Activated CD8-positive, alpha-beta memory T cell treated with anti-CD3 and anti-CD28 coated beads, Interleukin-2, amount 50 U/mL, for 24 hours (primary cell): ENCODE results near the gene CLEC2A.
"Not testable (repeated sequence)": the region's sequence is repeated elsewhere in the genome, so short reads cannot be mapped to it uniquely, and the experiment has no call there.

ENCODE experiments used
- DNase-seq: peaks from one replicate; pipeline ENCODE4 v3.0.0-alpha.2; 2020; ENCODE audit errors: extremely low read depth

The CLEC2A gene

GRCh38 chr12:9932270-9932669 is at the start of gene CLEC2A:
CLEC2A (minus strand) TSS chr12:9932370; CDS start chr12:9932329, 41 bp downstream.
- no peak for DNase-seq

- DNase-seq: no peak
Measured at GRCh38 chr12:9980126-9980525, 48.0 kb upstream of the CLEC2A start.

- DNase-seq: no peak
Measured at GRCh38 chr12:9977916-9978315, 45.7 kb upstream of the CLEC2A start.

DNA sequence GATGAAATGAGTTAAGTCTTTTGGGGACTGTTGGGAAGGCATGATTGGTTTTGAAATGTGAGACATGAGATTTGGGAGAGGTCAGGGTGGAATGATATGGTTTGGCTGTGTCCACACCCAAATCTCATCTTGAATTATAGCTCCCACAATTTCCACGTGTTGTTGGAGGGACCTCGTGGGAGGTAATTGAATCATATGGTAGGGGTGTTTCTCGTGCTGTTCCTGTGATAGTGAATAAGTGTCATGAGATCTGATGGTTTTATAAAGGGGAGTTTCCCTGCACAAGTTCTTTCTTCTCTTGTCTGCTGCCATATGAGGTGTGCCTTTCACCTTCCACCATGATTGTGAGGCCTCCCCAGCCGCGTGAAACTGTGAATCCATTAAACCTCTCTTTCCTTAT is 44.5 kb upstream of the CLEC2A start:
- not testable (repeated sequence) for DNase-seq

DNA sequence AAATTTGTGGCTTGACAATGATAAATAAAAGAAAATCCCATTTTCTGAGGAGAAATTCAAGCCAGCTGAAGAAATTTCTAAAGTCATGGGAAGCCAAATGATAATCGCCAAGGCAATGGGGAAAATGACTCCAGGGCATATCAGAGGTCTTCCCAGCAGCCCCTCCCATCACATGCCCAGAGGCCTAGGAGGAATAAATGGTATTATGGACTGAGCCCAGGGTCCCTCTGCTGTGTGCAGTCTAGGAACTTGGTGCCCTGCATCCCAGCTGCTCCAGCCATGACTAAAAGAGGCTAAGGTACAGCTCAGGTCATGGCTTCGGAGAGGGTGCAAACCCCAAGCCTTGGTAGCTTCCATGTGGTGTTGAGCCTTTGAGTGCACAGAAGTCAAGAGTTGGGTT is 43.4 kb upstream of the CLEC2A start:
- no peak for DNase-seq

GRCh38 chr12:9974731-9975130 is 42.6 kb upstream of the CLEC2A start:
- DNase-seq: not testable (repeated sequence)

DNA sequence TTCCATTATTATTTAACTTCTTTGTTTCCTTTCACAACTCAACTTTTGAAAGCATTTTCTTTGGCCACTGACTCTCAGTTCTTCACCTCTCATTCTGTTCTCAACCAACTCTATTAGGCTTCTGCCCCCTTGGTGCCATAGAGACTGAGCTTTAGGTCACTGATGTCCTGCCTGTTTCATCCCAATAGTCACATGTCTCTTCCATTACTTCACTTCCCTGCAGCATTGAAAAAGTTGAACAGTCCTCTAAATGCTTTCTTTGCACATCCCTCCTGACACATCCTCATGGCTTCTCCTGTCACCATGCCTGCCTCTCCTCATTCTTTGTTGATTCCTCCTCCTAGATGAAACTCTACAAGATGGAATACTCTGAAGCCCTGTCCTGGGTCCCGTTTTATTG is 41.8 kb upstream of the CLEC2A start:
- DNase-seq: no peak

DNA sequence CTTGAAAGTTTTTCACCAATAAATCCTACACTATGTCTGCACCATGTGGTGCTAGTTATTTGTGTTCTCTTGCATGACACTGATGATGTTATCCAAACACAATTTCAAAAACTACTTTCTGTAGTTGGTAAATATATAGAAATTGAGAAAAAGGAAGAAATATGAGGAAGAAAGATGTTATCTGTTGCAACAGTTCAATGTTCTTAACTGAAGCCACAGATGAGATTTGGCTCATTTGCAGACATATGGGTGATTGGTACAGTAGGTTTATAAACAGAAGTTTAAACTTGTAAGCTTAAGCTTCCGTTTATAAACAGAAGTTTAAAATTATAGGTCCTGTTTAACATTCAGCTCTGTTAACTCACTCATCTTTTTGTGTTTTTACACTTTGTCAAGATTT is 39.0 kb upstream of the CLEC2A start, which contains the start of gene CLEC12A:
Gene CLEC12A (plus strand): TSS at position 229 of the 400 bp plus-strand sequence. CDS start 188 bp downstream, outside the sequence.
- no peak for DNase-seq

GRCh38 chr12:9969673-9970072 is 37.5 kb upstream of the CLEC2A start:
- no peak for DNase-seq

- no peak for DNase-seq
Measured at GRCh38 chr12:9961901-9962300, 29.7 kb upstream of the CLEC2A start.

DNA sequence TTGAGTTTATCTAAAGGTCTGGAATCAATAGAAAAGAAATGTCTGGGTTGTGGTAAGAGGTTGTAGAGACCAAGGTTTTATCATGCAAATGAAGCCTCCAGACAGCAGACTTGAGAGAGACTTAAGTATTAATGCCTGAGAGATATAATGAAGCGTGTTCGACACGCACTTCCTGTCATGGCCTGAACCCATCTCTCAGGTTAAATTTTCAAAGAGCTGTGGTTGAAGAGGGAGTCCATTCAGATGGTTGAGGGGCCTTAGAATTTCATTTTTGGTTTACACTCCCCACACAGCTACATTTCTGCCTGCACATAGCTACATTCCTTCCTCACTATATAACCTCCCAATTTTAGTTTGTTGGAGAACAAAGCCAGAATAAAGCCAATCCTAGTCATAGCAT is 28.9 kb upstream of the CLEC2A start:
- DNase-seq: no peak

- no peak for DNase-seq
Measured at GRCh38 chr12:9960590-9960989, 28.4 kb upstream of the CLEC2A start.

DNA sequence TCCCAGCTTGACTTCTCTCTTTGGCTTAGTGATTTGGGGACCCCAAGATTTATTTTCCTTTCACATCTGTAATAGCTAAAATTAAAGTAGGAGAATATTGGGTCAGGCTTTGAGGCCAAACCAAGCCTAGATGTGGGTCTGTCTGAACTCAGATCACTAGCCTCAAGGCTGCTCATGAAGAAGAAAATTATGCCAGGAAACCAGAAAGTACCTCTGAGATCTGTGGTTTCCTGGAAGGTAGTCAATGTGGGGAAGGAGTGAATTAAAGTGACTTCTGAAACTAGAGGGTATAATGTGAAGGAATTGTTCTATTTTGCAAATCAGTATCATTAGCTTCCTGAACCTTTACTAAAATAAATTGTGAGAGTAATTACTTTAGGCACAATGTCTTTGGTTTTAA is 25.7 kb upstream of the CLEC2A start:
- no peak for DNase-seq

- not testable (repeated sequence) for DNase-seq
Measured at GRCh38 chr12:9952954-9953729, 21.0 kb upstream of the CLEC2A start.

- peak; percentile 9 for DNase-seq
Measured at GRCh38 chr12:9951026-9951675, 19.0 kb upstream of the CLEC2A start.

DNA sequence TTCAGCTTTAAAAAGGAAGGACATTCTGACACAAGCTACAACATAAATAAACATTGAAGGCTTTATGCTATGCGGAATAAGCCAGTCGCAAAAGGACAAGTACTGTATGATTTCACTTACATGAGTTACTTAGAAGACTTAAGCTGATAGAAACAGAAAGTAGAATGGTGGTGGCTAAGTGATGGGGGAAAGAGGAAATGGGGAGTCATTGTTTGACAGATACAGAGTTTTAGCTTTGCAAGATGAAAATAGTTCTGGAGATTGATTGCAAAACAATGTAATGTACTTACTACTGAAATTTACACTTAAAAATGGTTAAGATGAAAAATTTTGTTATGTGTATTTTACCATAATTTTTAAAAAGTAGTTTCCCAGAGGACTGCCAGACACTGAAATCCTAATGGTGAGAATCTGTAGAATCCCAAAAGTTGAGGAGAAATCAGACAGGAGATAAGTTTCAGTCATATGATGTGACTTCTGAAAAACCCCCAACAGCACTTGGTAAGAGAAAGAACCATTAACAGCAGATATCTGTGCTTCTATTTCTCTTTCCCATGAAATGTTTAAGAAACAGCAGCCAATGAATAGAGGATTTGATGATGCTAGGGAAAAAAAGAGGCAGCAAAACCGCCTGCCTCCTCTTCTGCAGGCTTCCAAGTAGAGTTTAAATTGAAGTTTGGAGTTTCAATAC is 16.6 kb upstream of the CLEC2A start:
- no peak for DNase-seq

- DNase-seq: no peak
Measured at GRCh38 chr12:9947674-9948073, 15.5 kb upstream of the CLEC2A start.

GRCh38 chr12:9944391-9944790 is 12.2 kb upstream of the CLEC2A start:
- no peak for DNase-seq

DNA sequence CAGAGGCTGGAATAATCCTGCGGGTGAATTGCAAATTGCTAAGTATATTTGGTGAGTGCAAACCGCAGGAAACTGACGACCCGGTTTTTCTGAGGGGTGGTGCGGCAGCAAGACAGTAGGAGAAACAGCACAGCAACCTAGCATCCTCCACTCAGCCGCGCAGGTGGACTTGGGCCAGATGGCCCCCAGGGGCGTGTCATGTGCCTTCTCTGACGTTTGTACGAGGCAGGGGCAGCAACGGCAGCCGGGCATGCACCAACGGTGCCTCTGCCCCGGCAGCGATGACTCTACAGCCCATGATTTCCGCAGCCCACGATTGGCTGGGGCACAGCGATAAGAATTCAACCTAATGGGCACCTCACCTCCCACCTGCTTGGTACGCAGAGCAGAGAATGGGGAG is 11.1 kb upstream of the CLEC2A start:
- DNase-seq: no peak

DNA sequence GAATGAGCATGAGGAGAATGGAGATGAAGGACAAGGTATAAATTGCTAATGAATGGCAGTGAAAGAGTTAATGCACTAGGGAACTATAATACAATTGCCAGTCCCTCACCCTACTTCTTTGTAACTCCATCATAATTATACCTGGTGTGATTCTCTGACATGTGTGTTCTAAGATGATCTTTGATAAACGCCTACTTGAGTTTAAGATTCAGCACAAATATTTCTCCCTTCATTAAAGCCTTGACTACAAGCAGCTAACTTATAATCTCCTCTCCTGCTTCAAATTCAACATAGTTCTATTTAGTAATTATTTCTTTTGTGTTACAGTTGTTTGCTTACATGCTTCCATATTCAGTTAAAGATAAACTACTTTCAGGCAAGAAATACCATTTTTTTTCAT is 9.7 kb upstream of the CLEC2A start:
- DNase-seq: no peak

DNA sequence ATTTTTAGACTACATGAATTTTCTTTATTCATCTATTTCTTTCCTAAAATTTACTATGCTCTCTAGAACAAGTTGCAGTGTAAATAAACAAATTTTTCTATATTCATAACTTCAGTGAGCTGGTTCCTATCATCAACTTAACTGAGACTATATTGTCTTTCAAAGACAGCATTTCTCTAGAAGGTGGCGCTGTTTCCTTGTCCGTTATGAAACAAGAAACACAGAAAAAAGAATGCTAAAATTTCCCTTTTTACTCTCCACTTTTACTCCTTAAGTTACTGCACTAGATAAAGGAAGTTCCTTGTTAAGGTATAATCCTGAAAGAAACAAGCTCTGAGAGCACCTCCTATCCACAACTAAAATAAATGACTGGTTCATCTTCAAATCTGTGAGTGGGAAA is 8.2 kb upstream of the CLEC2A start:
- no peak for DNase-seq

GRCh38 chr12:9936591-9936990 is 4.4 kb upstream of the CLEC2A start:
- DNase-seq: no peak

DNA sequence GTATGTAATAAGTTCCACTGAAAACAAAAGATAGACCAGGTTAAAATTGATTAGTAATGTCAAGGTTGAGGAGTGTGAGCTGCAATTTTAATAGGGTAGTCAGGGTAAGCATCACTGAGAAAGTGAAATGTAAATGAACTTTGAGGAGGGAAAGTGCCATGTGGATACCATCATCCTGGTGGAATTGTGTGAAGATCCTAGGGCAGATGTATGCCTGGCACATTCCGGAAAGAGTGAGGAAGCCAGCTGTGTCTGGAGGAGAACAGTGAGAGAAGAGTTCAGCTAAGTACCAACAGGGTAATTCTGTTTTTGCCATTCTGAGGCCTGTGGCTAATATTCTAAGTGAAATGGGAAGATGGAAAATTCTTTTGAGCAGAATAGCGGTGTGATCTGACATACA is 2.9 kb upstream of the CLEC2A start:
- no peak for DNase-seq
